H9 (cell line): Measurements from ENCODE around the gene THSD7A. TPM values are rescaled to one million over a fixed set of nuclear protein-coding genes. Genes with fewer than 3 reads are reported as not detected.

Experiments
- DNase-seq: peaks from one replicate; pipeline ENCODE4 v3.0.0-alpha.2; 2017
- H2AFZ ChIP-seq: one replicate; pipeline ENCODE4 v1.6.1; 2013; ENCODE audit warnings: mild to moderate bottlenecking, low read length, control low read depth, moderate library complexity
- H2AK5ac ChIP-seq: 2 replicates; pipeline ENCODE4 v1.6.1; 2013; ENCODE audit warnings: low read length, control low read depth, mixed read lengths; ENCODE audit not compliant: insufficient read length
- H2BK120ac ChIP-seq: one replicate; pipeline ENCODE4 v1.6.1; 2013; ENCODE audit warnings: low read depth, mild to moderate bottlenecking, low read length, control low read depth, inconsistent platforms; ENCODE audit not compliant: poor library complexity, severe bottlenecking
- H2BK12ac ChIP-seq: 2 replicates; pipeline ENCODE4 v1.6.1; 2013; ENCODE audit warnings: low read length, control low read depth, mixed read lengths, low read depth; ENCODE audit not compliant: insufficient read length
- H2BK15ac ChIP-seq: 2 replicates; pipeline ENCODE4 v1.6.1; 2013; ENCODE audit warnings: low read depth, low read length, control low read depth
- H2BK20ac ChIP-seq: one replicate; pipeline ENCODE4 v1.6.1; 2013; ENCODE audit warnings: low read depth, mild to moderate bottlenecking, low read length, control low read depth, inconsistent platforms; ENCODE audit not compliant: poor library complexity, severe bottlenecking
- H2BK5ac ChIP-seq: 2 replicates; pipeline ENCODE4 v1.6.1; 2013; ENCODE audit warnings: low read length, control low read depth, mixed read lengths; ENCODE audit not compliant: insufficient read length
- H3K14ac ChIP-seq: 2 replicates; pipeline ENCODE4 v1.6.1; 2013; ENCODE audit warnings: low read length, control low read depth; ENCODE audit not compliant: insufficient read depth
- H3K18ac ChIP-seq: 2 replicates; pipeline ENCODE4 v1.6.1; 2013; ENCODE audit warnings: low read depth, mild to moderate bottlenecking, mixed read lengths, low read length, control low read depth; ENCODE audit not compliant: insufficient read length
- H3K23ac ChIP-seq: 2 replicates; pipeline ENCODE4 v1.6.1; 2013; ENCODE audit warnings: low read length, control low read depth, mixed read lengths, low read depth; ENCODE audit not compliant: insufficient read length
- H3K23me2 ChIP-seq: 2 replicates; pipeline ENCODE4 v1.6.1; 2013; ENCODE audit warnings: low read depth, mild to moderate bottlenecking, mixed read lengths, low read length, control low read depth; ENCODE audit not compliant: insufficient read length, poor library complexity, severe bottlenecking
- H3K27ac ChIP-seq: 2 replicates; pipeline ENCODE4 v1.5.1; 2013; ENCODE audit warnings: low read length, control low read depth, mixed read lengths, low read depth; ENCODE audit not compliant: insufficient read length
- H3K27me3 ChIP-seq: 2 replicates; pipeline ENCODE4 v1.6.1; 2013; ENCODE audit warnings: low read length, control low read depth, inconsistent platforms; ENCODE audit not compliant: insufficient read depth
- H3K4ac ChIP-seq: 2 replicates; pipeline ENCODE4 v1.6.1; 2013; ENCODE audit warnings: low read depth, mild to moderate bottlenecking, control low read depth, inconsistent platforms, low read length, moderate library complexity
- H3K4me1 ChIP-seq: 2 replicates; pipeline ENCODE4 v1.6.1; 2013; ENCODE audit warnings: low read length, control low read depth, inconsistent platforms; ENCODE audit not compliant: insufficient read depth
- H3K4me2 ChIP-seq: 2 replicates; pipeline ENCODE4 v1.6.1; 2013; ENCODE audit warnings: low read length, control low read depth, mixed read lengths; ENCODE audit not compliant: insufficient read length, insufficient read depth
- H3K56ac ChIP-seq: 2 replicates; pipeline ENCODE4 v1.6.1; 2013; ENCODE audit warnings: low read depth, mild to moderate bottlenecking, mixed read lengths, low read length, control low read depth; ENCODE audit not compliant: insufficient read length
- H3K79me1 ChIP-seq: 2 replicates; pipeline ENCODE4 v1.6.1; 2013; ENCODE audit warnings: low read depth, mild to moderate bottlenecking, moderate library complexity, low read length, control low read depth, inconsistent platforms; ENCODE audit not compliant: insufficient read depth, poor library complexity, severe bottlenecking
- H3K79me2 ChIP-seq: 2 replicates; pipeline ENCODE4 v1.6.1; 2013; ENCODE audit warnings: low read length, control low read depth, inconsistent platforms; ENCODE audit not compliant: insufficient read depth
- H3K9ac ChIP-seq: 2 replicates; pipeline ENCODE4 v1.6.1; 2013; ENCODE audit warnings: low read length, control low read depth, mixed read lengths; ENCODE audit not compliant: insufficient read length; ENCODE audit errors: extremely low read depth
- H3K9me3 ChIP-seq: one replicate; pipeline ENCODE4 v1.6.1; 2013; ENCODE audit warnings: low read depth, low read length, inconsistent platforms; ENCODE audit not compliant: control insufficient read depth
- H3T11ph ChIP-seq: one replicate; pipeline ENCODE4 v1.6.1; 2013; ENCODE audit warnings: mild to moderate bottlenecking, low read length, control low read depth, inconsistent platforms
- H4K20me1 ChIP-seq: one replicate; pipeline ENCODE4 v1.6.1; 2013; ENCODE audit not compliant: control insufficient read depth, insufficient read length, insufficient read depth
- H4K5ac ChIP-seq: 2 replicates; pipeline ENCODE4 v1.6.1; 2013; ENCODE audit warnings: low read depth, mild to moderate bottlenecking, mixed read lengths, low read length, control low read depth; ENCODE audit not compliant: insufficient read length
- H4K8ac ChIP-seq: replicated peaks from 2 replicates; pipeline ENCODE4 v1.6.1; 2013; ENCODE audit warnings: low read length, control low read depth, mixed read lengths, low read depth; ENCODE audit not compliant: insufficient read length
- H4K91ac ChIP-seq: 2 replicates; pipeline ENCODE4 v1.6.1; 2013; ENCODE audit warnings: low read depth, mild to moderate bottlenecking, moderate library complexity, mixed read lengths, low read length, control low read depth; ENCODE audit not compliant: insufficient read length
- H3K27ac Mint-ChIP-seq, 3 experiments: 2 replicates in 2 of 3; 3 replicates in 1 of 3; pipeline ENCODE4 v1.8.0; 2020 to 2021; ENCODE audit warnings: mixed read lengths in 3 of 3, mild to moderate bottlenecking in 1 of 3, moderate library complexity in 1 of 3
- H3K27me3 Mint-ChIP-seq: 2 replicates; pipeline ENCODE4 v1.8.0; 2021; ENCODE audit warnings: low read depth, mild to moderate bottlenecking, moderate library complexity, mixed read lengths
- H3K36me3 Mint-ChIP-seq, 3 experiments: 2 replicates in 2 of 3; 3 replicates in 1 of 3; pipeline ENCODE4 v1.8.0; 2020 to 2021; ENCODE audit warnings: low read depth in 3 of 3, mixed read lengths in 3 of 3; ENCODE audit not compliant: insufficient read depth in 1 of 3
- H3K4me1 Mint-ChIP-seq, 2 experiments: 2 replicates each; pipeline ENCODE4 v1.8.0; 2020; ENCODE audit warnings: mixed read lengths in 2 of 2
- H3K4me3 Mint-ChIP-seq, 2 experiments: 2 replicates in 1 of 2; 3 replicates in 1 of 2; pipeline ENCODE4 v1.8.0; 2020 to 2021; ENCODE audit warnings: mild to moderate bottlenecking in 2 of 2, mixed read lengths in 2 of 2, moderate library complexity in 1 of 2
- H3K9me3 Mint-ChIP-seq, 2 experiments: 2 replicates in 1 of 2; 3 replicates in 1 of 2; pipeline ENCODE4 v1.8.0; 2020; ENCODE audit warnings: mild to moderate bottlenecking in 2 of 2, mixed read lengths in 2 of 2, moderate library complexity in 1 of 2
- CTCF ChIP-seq: fragments of 200-600 bp; sonication (generic); conservative IDR thresholded peaks from 3 replicates; pipeline ENCODE4 v1.8.0; 2021; ENCODE audit warnings: antibody characterized with exemption, mild to moderate bottlenecking
- WGBS: extraction: QIAGEN DNeasy Blood & Tissue Kit; methylation state at CpG from one replicate; pipeline ENCODE4 v1.1.7; 2013; ENCODE audit warnings: missing lambda C conversion rate, low lambda C conversion rate, mixed read lengths; ENCODE audit not compliant: insufficient read length; ENCODE audit errors: extremely low coverage; 5-methylcytosine and 5-hydroxymethylcytosine counted together
- total RNA-seq: library from RNA; stranded (reverse); gene quantifications from 2 replicates; pipeline ENCODE4 v1.2.1, GENCODE V29; 2021

THSD7A gene
- total RNA-seq, 1 experiment from 2014 or later: 0.42 TPM

DNA sequence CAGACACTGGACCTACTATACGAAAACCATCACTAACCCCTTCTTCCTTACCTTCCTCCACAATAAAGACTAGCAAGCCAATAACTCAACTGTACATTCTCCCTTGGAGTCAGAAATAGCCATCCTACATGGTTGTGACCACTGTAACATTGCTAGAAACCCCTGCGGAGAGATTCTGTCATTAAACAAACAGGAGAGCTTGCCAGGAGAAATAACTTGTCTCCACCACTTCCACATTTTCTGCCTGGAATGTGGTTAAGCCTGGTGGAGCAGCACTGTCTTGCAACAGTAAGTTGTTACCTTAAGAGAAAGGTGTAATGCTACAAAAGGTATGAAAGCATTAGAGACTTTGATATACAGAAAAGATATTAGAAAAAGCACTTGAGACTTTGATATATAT is 45.8 kb downstream of the THSD7A start:
- Histone ChIP-seq H2BK5ac (no peak overlapping the region), H2AFZ (no peak overlapping the region), H3K27me3 (no peaks in the 10 kb centered on the region), H3K23ac (no peak overlapping the region), H3T11ph (no peak overlapping the region), H3K79me1 (no peaks in the 10 kb centered on the region), H3K56ac (no peak overlapping the region), H4K20me1 (no peaks in the 10 kb centered on the region), H3K9ac (no peak overlapping the region), H2BK120ac (no peak overlapping the region), H3K9me3 (no peaks in the 10 kb centered on the region), H3K23me2 (no peaks in the 10 kb centered on the region), H4K5ac (no peak overlapping the region), H3K4ac (no peak overlapping the region), H3K14ac (no peak overlapping the region), H4K91ac (no peak overlapping the region), H3K4me1 (peaks cover 3% of the 10 kb centered on the region; the same call in 1 of the 2 replicates), H2BK20ac (no peak overlapping the region), H2BK12ac (no peak overlapping the region), H3K4me2 (no peak overlapping the region), H4K8ac (no peak overlapping the region), H3K27ac (no peak overlapping the region), H3K79me2 (no peaks in the 10 kb centered on the region), H2BK15ac (no peak overlapping the region), H3K18ac (no peak overlapping the region), H2AK5ac (no peak overlapping the region)
- WGBS: no CpG with 5 or more reads among the region's 2 CpGs
- no peak overlapping the region for H3K27ac Mint-ChIP-seq
- no peaks in the 10 kb centered on the region for H3K36me3 Mint-ChIP-seq
- H3K27me3 Mint-ChIP-seq: no peaks in the 10 kb centered on the region
- H3K4me1 Mint-ChIP-seq: peaks cover 2 to 8% of the 10 kb centered on the region in 2 experiments
- TF ChIP-seq CTCF: no peak
- H3K4me3 Mint-ChIP-seq: no peak overlapping the region
- no peaks in the 10 kb centered on the region for H3K9me3 Mint-ChIP-seq
- DNase-seq: no peak
